ENCODE data around the gene KRTAP5-7.
"Not testable (repeated sequence)": the region's sequence is repeated elsewhere in the genome, so short reads cannot be mapped to it uniquely, and the experiment has no call there.

KRTAP5-7 gene, protein sequence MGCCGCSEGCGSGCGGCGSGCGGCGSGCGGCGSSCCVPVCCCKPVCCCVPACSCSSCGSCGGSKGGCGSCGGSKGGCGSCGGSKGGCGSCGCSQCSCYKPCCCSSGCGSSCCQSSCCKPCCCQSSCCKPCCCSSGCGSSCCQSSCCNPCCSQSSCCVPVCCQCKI

GRCh38 chr11:71526796-71527575 is at the start of gene KRTAP5-7:
TSS of gene KRTAP5-7 (plus strand) at chr11:71527267. CDS start at chr11:71527301, 34 bp downstream.
- H3K27me3 ChIP-seq (ENCODE audit: insufficient read depth, low read depth); H3K4me2 ChIP-seq; H2AFZ ChIP-seq (ENCODE audit: low read depth); H3K4me3 ChIP-seq (IDR thresholded peaks at IDR 0.05; ENCODE audit: insufficient read depth, low read depth, low read length); H3K36me3 ChIP-seq (ENCODE audit: insufficient read depth); H3K27ac ChIP-seq; H3K9ac ChIP-seq; H3K4me1 ChIP-seq (ENCODE audit: low read depth, poor library complexity, severe bottlenecking); H3K79me2 ChIP-seq (ENCODE audit: insufficient read depth, low read depth); H4K20me1 ChIP-seq (ENCODE audit: insufficient read depth): not testable (repeated sequence)

DNA sequence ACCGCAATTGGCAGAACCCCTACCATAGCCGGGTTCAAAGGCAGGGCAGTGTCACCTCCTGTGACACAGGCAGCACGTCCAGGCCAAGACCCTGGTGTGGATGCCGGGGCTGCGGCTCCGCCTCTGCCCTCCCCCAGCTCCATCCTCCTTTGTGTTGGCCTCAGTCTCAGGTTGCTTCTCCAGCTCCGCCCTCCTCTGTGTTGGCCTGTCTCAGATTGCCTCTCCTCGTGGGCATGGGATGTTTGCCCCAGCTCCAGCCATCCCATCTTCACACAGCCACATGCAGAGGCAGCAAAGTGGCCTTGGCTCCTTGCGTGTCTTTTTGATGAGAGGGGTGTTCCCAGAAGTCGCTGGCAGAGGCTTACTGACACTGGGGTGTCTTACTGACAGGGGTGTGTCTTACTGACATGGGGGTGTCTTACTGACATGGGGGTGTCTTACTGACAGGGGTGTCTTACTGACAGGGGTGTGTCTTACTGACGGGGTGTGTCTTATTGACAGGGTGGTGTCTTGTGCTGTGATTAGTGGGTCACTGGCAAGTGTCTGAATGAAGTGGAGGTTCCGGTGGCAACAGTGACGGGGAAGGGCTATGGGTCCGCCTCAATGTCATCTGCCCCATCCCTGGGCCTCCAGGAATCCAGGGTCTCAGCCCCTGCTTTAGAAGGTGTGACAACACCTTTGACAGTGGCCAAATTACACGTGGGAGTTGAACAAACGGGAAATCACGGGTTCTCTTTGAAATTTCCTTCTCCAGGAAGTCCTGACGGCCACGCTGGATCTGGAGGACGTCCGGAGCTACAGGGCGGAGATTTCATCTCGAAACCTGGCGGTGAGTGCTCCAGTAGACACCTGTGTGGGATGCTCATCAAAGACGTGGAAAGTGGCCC is 49.2 kb upstream of the KRTAP5-7 start:
- no peaks in the 10 kb centered on the region for H4K20me1 ChIP-seq (ENCODE audit: insufficient read depth)

DNA sequence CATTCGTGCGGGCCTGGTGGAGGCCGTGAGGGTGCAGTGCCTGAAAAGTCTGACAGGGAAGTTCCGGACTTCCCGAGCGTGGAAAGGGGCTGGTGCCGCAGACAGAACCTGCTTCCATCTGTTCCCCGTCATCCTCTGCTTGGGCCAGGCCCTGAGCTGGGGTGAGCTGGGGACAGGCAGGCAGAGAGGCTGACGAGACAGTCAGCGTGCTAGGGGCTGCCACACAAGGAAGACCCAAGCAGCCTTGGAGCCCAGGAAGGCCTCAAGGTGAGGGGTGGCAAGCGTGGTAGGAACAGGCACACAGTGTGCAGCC is 48.6 kb upstream of the KRTAP5-7 start:
- no peak for TF ChIP-seq CTCF (conservative IDR thresholded peaks at IDR 0.05; ENCODE audit: low read depth, low read length)
- no peaks in the 10 kb centered on the region for H3K4me1 ChIP-seq (ENCODE audit: low read depth, poor library complexity, severe bottlenecking)
- H3K4me2 ChIP-seq: no peak overlapping the region
- no peak overlapping the region for H3K9ac ChIP-seq
- H3K36me3 ChIP-seq (ENCODE audit: insufficient read depth): no peaks in the 10 kb centered on the region
- H4K20me1 ChIP-seq (ENCODE audit: insufficient read depth): no peaks in the 10 kb centered on the region
- H3K27me3 ChIP-seq (ENCODE audit: insufficient read depth, low read depth): no peaks in the 10 kb centered on the region
- no peak overlapping the region for H3K27ac ChIP-seq
- H3K4me3 ChIP-seq (IDR thresholded peaks at IDR 0.05; ENCODE audit: insufficient read depth, low read depth, low read length): no peak overlapping the region
- H2AFZ ChIP-seq (ENCODE audit: low read depth): no peak overlapping the region
- H3K79me2 ChIP-seq (ENCODE audit: insufficient read depth, low read depth): no peaks in the 10 kb centered on the region

More for the DNA sequence above, 49.2 kb upstream of the KRTAP5-7 start:
- H3K27me3 ChIP-seq (ENCODE audit: insufficient read depth, low read depth): no peaks in the 10 kb centered on the region
- TF ChIP-seq CTCF (conservative IDR thresholded peaks at IDR 0.05; ENCODE audit: low read depth, low read length): no peak
- H3K36me3 ChIP-seq (ENCODE audit: insufficient read depth): no peaks in the 10 kb centered on the region
- H3K27ac ChIP-seq: no peak overlapping the region
- H3K4me2 ChIP-seq: no peak overlapping the region
- no peak overlapping the region for H2AFZ ChIP-seq (ENCODE audit: low read depth)
- H3K79me2 ChIP-seq (ENCODE audit: insufficient read depth, low read depth): no peaks in the 10 kb centered on the region
- H3K9ac ChIP-seq: no peak overlapping the region
- no peak overlapping the region for H3K4me3 ChIP-seq (IDR thresholded peaks at IDR 0.05; ENCODE audit: insufficient read depth, low read depth, low read length)
- no peaks in the 10 kb centered on the region for H3K4me1 ChIP-seq (ENCODE audit: low read depth, poor library complexity, severe bottlenecking)

DNA sequence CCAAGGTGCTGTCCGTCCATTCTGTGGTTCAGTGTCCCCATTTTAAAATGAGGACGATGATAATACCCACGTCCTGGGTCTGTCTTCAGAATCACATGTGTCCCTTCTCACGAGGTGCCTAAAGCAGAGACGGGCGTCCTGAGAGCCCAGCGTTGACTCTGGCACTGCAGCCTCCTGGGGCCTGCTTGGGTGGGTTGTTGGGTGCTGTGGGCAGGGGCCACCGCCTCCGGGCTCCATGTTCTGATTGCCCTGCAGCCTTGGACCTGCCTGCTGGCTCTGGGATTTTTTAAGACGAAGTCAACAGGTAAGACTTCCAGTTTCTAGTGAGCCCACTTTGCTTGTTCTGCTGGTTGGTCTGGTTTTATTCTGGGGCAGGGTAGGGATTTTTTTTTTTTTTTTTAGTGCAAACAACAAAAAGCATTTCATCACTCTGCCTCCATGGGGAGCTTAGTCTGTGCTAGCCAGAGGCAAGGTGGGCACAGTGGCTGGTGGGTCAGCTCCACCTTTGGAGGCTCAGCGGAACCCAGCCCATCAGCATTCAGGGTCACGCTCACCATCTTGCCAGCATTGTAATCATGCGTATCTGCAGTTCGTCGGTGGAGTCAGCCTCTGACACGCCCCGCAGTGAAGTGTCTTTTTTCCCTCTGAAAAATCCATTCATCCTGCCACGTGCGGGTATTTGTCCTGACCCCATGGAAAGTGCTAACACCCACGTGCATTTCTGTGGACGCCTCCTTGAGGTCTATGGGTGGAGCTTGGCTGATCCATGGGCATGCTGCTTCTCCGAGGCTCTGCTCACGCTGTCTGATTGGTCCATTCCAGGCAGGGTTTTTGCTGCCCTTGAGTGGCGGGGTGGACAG is 45.7 kb upstream of the KRTAP5-7 start:
- H2AFZ ChIP-seq (ENCODE audit: low read depth): no peak overlapping the region
- TF ChIP-seq CTCF (conservative IDR thresholded peaks at IDR 0.05; ENCODE audit: low read depth, low read length): no peak
- no peaks in the 10 kb centered on the region for H4K20me1 ChIP-seq (ENCODE audit: insufficient read depth)
- H3K4me3 ChIP-seq (IDR thresholded peaks at IDR 0.05; ENCODE audit: insufficient read depth, low read depth, low read length): no peak overlapping the region
- H3K4me1 ChIP-seq (ENCODE audit: low read depth, poor library complexity, severe bottlenecking): no peaks in the 10 kb centered on the region
- no peaks in the 10 kb centered on the region for H3K36me3 ChIP-seq (ENCODE audit: insufficient read depth)
- H3K27ac ChIP-seq: no peak overlapping the region
- no peak overlapping the region for H3K9ac ChIP-seq
- no peak overlapping the region for H3K4me2 ChIP-seq
- H3K79me2 ChIP-seq (ENCODE audit: insufficient read depth, low read depth): no peaks in the 10 kb centered on the region
- H3K27me3 ChIP-seq (ENCODE audit: insufficient read depth, low read depth): no peaks in the 10 kb centered on the region
